GM12878 (cell line): ENCODE data around the gene FOXP1. TPM values are rescaled to one million over a fixed set of nuclear protein-coding genes. Genes with fewer than 3 reads are reported as not detected.

Source experiments
- ATAC-seq: fragments of 200-7000 bp; cut with Tn5 transposase; 3 replicates; pipeline ENCODE4 v1.9.1; 2020; ENCODE audit warnings: mild to moderate bottlenecking, moderate library complexity
- BruUV-seq: library from RNA; stranded (reverse); fragments of 400-500 nt; replicated peaks from 2 replicates; lab custom pipeline; 2021; lab: Mats Ljungman, UMichigan
- CTCF ChIA-PET: fragments of 300-600 bp; sonication (Branson Sonifier 250); formaldehyde crosslinking; extraction: SDS; loops from one replicate; lab custom pipeline; 2021; ENCODE audit warnings: inconsistent platforms; lab: Yijun Ruan, JAX
- POLR2A ChIA-PET: fragments of 350-600 bp; formaldehyde crosslinking; extraction: SDS; loops from one replicate; lab custom pipeline; 2021; ENCODE audit warnings: inconsistent platforms; lab: Charles Lee
- RAD21 ChIA-PET: fragments of 300-600 bp; sonication (Branson Sonifier 250); formaldehyde crosslinking; loops from one replicate; lab custom pipeline; 2023; ENCODE audit warnings: antibody characterized with exemption; ENCODE audit not compliant: unreplicated experiment; lab: Charles Lee
- SMC1A ChIA-PET: fragments of 300-600 bp; sonication (Branson Sonifier 250); formaldehyde crosslinking; loops from one replicate; lab custom pipeline; 2023; ENCODE audit not compliant: unreplicated experiment, uncharacterized antibody; lab: Charles Lee
- DNase-seq: peaks from one replicate; pipeline ENCODE4 v3.0.0-alpha.2; 2011; ENCODE audit warnings: low read depth, low spot score
- FAIRE-seq: peaks from 3 replicates; lab custom pipeline; 2011; peaks lifted over from hg19 to GRCh38; lab: Jason Lieb, UNC
- H2AFZ ChIP-seq: 2 replicates; pipeline ENCODE4 v1.6.0; 2011; ENCODE audit warnings: low read depth, low read length, control low read depth; ENCODE audit not compliant: control insufficient read depth
- H3K27ac ChIP-seq: 2 replicates; pipeline ENCODE4 v1.5.1; 2011; ENCODE audit warnings: control low read depth; ENCODE audit not compliant: control insufficient read depth, insufficient read depth
- H3K27me3 ChIP-seq, 2 experiments: replicated peaks in 1 of 2; 2 replicates each; pipeline versions ENCODE4 v1.6.0 to v1.6.1; 2011; ENCODE audit warnings: low read length in 1 of 2; ENCODE audit not compliant: control insufficient read depth in 2 of 2, insufficient read depth in 2 of 2
- H3K36me3 ChIP-seq, 2 experiments: 2 replicates each; pipeline ENCODE4 v1.5.1; 2011; ENCODE audit warnings: low read length in 1 of 2; ENCODE audit not compliant: control insufficient read depth in 2 of 2, insufficient read depth in 2 of 2
- H3K4me1 ChIP-seq: 2 replicates; pipeline ENCODE4 v1.6.1; 2011; ENCODE audit warnings: mild to moderate bottlenecking, low read length, moderate library complexity, mixed read lengths; ENCODE audit not compliant: control insufficient read depth, insufficient read depth
- H3K4me2 ChIP-seq: 2 replicates; pipeline ENCODE4 v1.6.0; 2011; ENCODE audit warnings: control low read depth; ENCODE audit not compliant: control insufficient read depth, insufficient read depth
- H3K4me3 ChIP-seq: fragments of 200-600 bp; sonication (generic); 2 replicates; pipeline ENCODE4 v1.5.1; 2016
- H3K79me2 ChIP-seq: 2 replicates; pipeline ENCODE4 v1.6.0; 2011; ENCODE audit warnings: low read length; ENCODE audit not compliant: control insufficient read depth, insufficient read depth
- H3K9ac ChIP-seq: 2 replicates; pipeline ENCODE4 v1.8.0; 2011; ENCODE audit warnings: low read length, control low read depth, mixed read lengths; ENCODE audit not compliant: control insufficient read depth, insufficient read depth
- H3K9me3 ChIP-seq: replicated peaks from 3 replicates; pipeline ENCODE4 v1.5.1; 2011; ENCODE audit warnings: mild to moderate bottlenecking, low read length; ENCODE audit not compliant: control insufficient read depth, insufficient read depth
- H4K20me1 ChIP-seq: 2 replicates; pipeline ENCODE4 v1.6.0; 2011; ENCODE audit not compliant: control insufficient read depth, insufficient read depth
- BHLHE40 ChIP-seq, 2 experiments: fragments of 450-650 bp in 1 of 2; IDR thresholded peaks; 2 replicates each; pipeline ENCODE4 v1.6.1; 2011 to 2017; ENCODE audit warnings: low read depth in 2 of 2, borderline replicate concordance in 1 of 2, improper control_type of control experiment in 1 of 2, low read length in 1 of 2, mild to moderate bottlenecking in 1 of 2
- CBX5 ChIP-seq: sonication (generic); IDR thresholded peaks from 2 replicates; pipeline ENCODE4 v1.6.1; 2016; ENCODE audit warnings: low read depth, moderate library complexity, mild to moderate bottlenecking, inconsistent platforms
- CREB1 ChIP-seq: IDR thresholded peaks from 2 replicates; pipeline ENCODE4 v1.6.1; 2012; ENCODE audit warnings: low read depth, mild to moderate bottlenecking, inconsistent platforms
- EED ChIP-seq: sonication (generic); IDR thresholded peaks from 2 replicates; pipeline ENCODE4 v1.6.1; 2016; ENCODE audit warnings: antibody characterized with exemption, low read depth
- ESRRA ChIP-seq: IDR thresholded peaks from 2 replicates; pipeline ENCODE4 v1.6.1; 2012; ENCODE audit warnings: mild to moderate bottlenecking, low read length, improper control_type of control experiment
- FOS ChIP-seq: IDR thresholded peaks from 3 replicates; pipeline ENCODE4 v1.6.1; 2011; ENCODE audit warnings: borderline replicate concordance; ENCODE audit not compliant: insufficient read length; ENCODE audit errors: extremely low read depth
- HDGF ChIP-seq: fragments of 450-650 bp; IDR thresholded peaks from 2 replicates; pipeline ENCODE4 v1.6.1; 2016; ENCODE audit warnings: antibody characterized with exemption
- IKZF2 ChIP-seq, 2 experiments: fragments of 450-650 bp; IDR thresholded peaks; 2 replicates each; pipeline ENCODE4 v1.6.1; 2017; ENCODE audit warnings: mild to moderate bottlenecking in 2 of 2, moderate library complexity in 2 of 2
- JUNB ChIP-seq: IDR thresholded peaks from 2 replicates; pipeline ENCODE4 v1.6.1; 2016; ENCODE audit warnings: antibody characterized with exemption, mild to moderate bottlenecking
- MYC ChIP-seq: IDR thresholded peaks from 2 replicates; pipeline ENCODE4 v1.6.1; 2011; ENCODE audit warnings: mild to moderate bottlenecking, low read length, moderate library complexity, inconsistent platforms; ENCODE audit not compliant: insufficient read depth, insufficient replicate concordance, insufficient read length, severe bottlenecking
- PBX3 ChIP-seq: IDR thresholded peaks from 2 replicates; pipeline ENCODE4 v1.6.1; 2011; ENCODE audit warnings: mild to moderate bottlenecking, low read depth, low read length, moderate library complexity; ENCODE audit not compliant: insufficient replicate concordance
- RFX5 ChIP-seq: IDR thresholded peaks from 2 replicates; pipeline ENCODE4 v1.6.1; 2011; ENCODE audit warnings: low read depth, low read length, improper control_type of control experiment
- ZZZ3 ChIP-seq: IDR thresholded peaks from 2 replicates; pipeline ENCODE4 v1.6.1; 2011; ENCODE audit warnings: low read depth; ENCODE audit not compliant: control insufficient read depth, insufficient read length
- WGBS: methylation state at CpG from one replicate; pipeline ENCODE4 v1.1.6; 2016; ENCODE audit warnings: low lambda C conversion rate; ENCODE audit not compliant: insufficient replicate concordance, insufficient coverage; ENCODE audit errors: missing lambda C conversion rate; 5-methylcytosine and 5-hydroxymethylcytosine counted together
- in situ Hi-C: fragments of 300-500 bp; cut with MboI; formaldehyde crosslinking; loops from 9 replicates; pipeline ENCODE4 v1.14.3; 2018; ENCODE audit warnings: mixed read lengths
- intact Hi-C: fragments of 100-400 bp; cut with micrococcal nuclease; formaldehyde crosslinking; loops from one replicate; pipeline ENCODE4 v1.14.2; 2022; ENCODE audit not compliant: unreplicated experiment
- polyA plus RNA-seq, 11 experiments: library from polyadenylated mRNA; depleted of rRNA in 4 of 11; unstranded in 6 of 11; stranded (reverse) in 5 of 11; fragments of >200 nt; fragmentation: Nextera tagmentation in 4 of 11; fragmentation: Illumina TruSeq in 1 of 11; extraction: Ambion mirVana in 4 of 11; extraction: Trizol in 1 of 11; gene quantifications; 1 replicate in 1 of 11; 2 replicates in 10 of 11; pipeline versions ENCODE4 v1.2.1 to v1.2.3, GENCODE V29; 2011 to 2016; ENCODE audit warnings: inconsistent platforms in 2 of 11, missing spikeins in 2 of 11, low read depth in 1 of 11
- total RNA-seq, 4 experiments: library from RNA; depleted of rRNA in 3 of 4; stranded (reverse); fragments of >200 nt in 3 of 4; fragmentation: Illumina TruSeq in 1 of 4; extraction: Trizol in 1 of 4; gene quantifications; 2 replicates each; pipeline versions ENCODE4 v1.2.1 to v1.2.3, GENCODE V29; 2013 to 2021
- TF ChIP-seq, protein P1 (sequence below): IDR thresholded peaks from 2 replicates; pipeline ENCODE4 v1.6.1; 2012; ENCODE audit warnings: low read length, inconsistent platforms

Gene FOXP1
- total and polyA plus RNA-seq, 10 of the 15 experiments (the other 5 are each of a cell fraction or from before 2014, with no cell fraction given): 0.05 to 1.6 (median 0.20) TPM; not detected in 1

- intact Hi-C loops (no loop called here), in situ Hi-C loops (no loop called here)
- RAD21 ChIA-PET: interaction anchor here (0.7 kb wide), 1 partner anchor 87 kb away, joined by 3 read pairs; no protein-coding TSS in a partner anchor
- Histone ChIP-seq H3K4me1 (no peaks in the 10 kb centered on the region), H4K20me1 (no peaks in the 10 kb centered on the region), H3K9me3 (no peaks in the 10 kb centered on the region), H3K79me2 (no peaks in the 10 kb centered on the region), H3K4me2 (no peak overlapping the region), H3K27ac (no peak overlapping the region), H3K27me3 (no peaks in the 10 kb centered on the region; a peak in 1 of 4 replicates), H2AFZ (no peak overlapping the region), H3K36me3 (no peaks in the 10 kb centered on the region), H3K9ac (no peak overlapping the region), H3K4me3 (no peak overlapping the region)
- WGBS: 37% methylated on average over 4 of the region's 4 CpGs
- POLR2A ChIA-PET: no interaction called here
- no peak for DNase-seq
- BruUV-seq: no TSS peak
- SMC1A ChIA-PET: interaction anchor here (0.6 to 1.4 kb wide), 3 partner anchors 9 to 182 kb away, joined by 3 to 4 read pairs (median 3); no protein-coding TSS in a partner anchor
- CTCF ChIA-PET: no interaction called here
- no peak for TF ChIP-seq CREB1
- no peak for TF ChIP-seq ZZZ3
- TF ChIP-seq HDGF: no peak
- TF ChIP-seq BHLHE40 (IDR thresholded peaks at IDR 0.05; ENCODE audit: borderline replicate concordance in 1 of 2, low read depth in 2 of 2, low read length in 1 of 2): no peak
- TF ChIP-seq FOS: no peak
- TF ChIP-seq RFX5: no peak
- TF ChIP-seq MYC: no peak
- no peak for TF ChIP-seq IKZF2 (IDR thresholded peaks at IDR 0.05)
- no peak for TF ChIP-seq PBX3
- TF ChIP-seq EED: no peak
- TF ChIP-seq, protein P1, sequence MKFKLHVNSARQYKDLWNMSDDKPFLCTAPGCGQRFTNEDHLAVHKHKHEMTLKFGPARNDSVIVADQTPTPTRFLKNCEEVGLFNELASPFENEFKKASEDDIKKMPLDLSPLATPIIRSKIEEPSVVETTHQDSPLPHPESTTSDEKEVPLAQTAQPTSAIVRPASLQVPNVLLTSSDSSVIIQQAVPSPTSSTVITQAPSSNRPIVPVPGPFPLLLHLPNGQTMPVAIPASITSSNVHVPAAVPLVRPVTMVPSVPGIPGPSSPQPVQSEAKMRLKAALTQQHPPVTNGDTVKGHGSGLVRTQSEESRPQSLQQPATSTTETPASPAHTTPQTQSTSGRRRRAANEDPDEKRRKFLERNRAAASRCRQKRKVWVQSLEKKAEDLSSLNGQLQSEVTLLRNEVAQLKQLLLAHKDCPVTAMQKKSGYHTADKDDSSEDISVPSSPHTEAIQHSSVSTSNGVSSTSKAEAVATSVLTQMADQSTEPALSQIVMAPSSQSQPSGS: no peak
- TF ChIP-seq CBX5: no peak
- no peak for TF ChIP-seq ESRRA
- no peak for TF ChIP-seq JUNB
- no peak for FAIRE-seq
- ATAC-seq: no peak
These were observed 232.0 kb downstream of the FOXP1 start for GRCh38 chr3:71351403-71352149.
